ENCODE measurements around the gene FASTK. TPM values are rescaled to one million over a fixed set of nuclear protein-coding genes. Genes with fewer than 3 reads are reported as not detected.

The FASTK gene
- total RNA-seq, 1 experiment from 2014 or later: 86.5 TPM

DNA sequence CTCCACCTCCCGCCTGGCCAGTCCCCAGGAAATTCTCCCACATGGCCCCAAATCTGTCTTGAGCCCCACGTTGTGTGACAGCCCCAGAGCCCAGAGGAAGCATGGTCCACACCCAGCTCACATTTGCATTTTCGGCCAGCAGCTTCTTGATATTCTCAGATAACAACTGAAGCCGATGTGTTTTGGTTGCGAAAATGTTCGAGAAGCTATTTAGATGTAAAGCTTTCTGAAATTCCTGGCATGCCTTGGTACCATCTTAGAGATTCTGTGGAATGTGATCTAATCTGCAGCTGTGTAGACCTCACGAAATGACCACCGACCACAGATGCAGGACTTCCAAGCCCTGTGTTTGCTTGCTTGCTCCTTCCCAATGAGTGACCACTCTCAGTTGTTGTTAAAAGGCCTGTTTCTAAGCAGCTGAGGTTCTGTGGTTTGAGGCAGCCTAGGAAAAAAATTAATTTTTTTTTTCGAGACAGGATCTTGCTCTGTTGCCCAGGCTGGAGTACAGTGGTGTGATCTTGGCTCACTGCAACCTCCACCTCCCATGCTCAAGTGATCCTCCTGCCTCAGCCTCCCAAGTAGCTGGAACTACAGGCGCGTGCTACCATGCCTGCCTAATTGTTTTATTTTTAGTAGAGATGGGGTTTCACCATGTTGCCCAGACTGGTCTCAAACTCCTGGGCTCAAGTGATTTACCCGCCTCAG, 12.4 kb downstream of the FASTK start:
- DNase-seq (ENCODE audit: low read depth): no peak

GRCh38 chr7:151066273-151066974, 14.2 kb downstream of the FASTK start:
- DNase-seq (ENCODE audit: low read depth): no peak

GRCh38 chr7:151065516-151065915, 15.1 kb downstream of the FASTK start:
- no peak for DNase-seq (ENCODE audit: low read depth)

GRCh38 chr7:151064993-151065392, 15.6 kb downstream of the FASTK start:
- no peak for DNase-seq (ENCODE audit: low read depth)

DNA sequence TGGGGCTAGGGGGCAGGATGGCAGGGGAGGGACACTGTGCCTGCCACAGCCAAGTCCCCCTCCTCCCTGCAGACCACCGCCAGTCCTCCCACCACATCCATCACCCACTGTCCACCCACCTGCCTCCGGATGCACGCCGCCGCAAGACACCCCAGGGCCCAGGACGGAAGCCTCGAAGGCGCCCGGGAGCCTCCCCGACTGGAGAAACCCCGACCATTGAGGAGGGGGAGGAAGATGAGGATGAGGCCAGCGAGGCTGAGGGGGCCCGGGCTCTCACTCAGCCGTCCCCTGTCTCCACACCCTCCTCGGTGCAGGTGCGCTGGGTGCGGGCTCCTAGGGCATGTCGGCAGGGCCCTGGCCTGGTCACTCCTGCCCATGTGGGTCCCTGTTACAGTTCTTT, 16.2 kb downstream of the FASTK start:
- no peak for DNase-seq (ENCODE audit: low read depth)

- no peak for DNase-seq (ENCODE audit: low read depth)
Measured at GRCh38 chr7:151063212-151063561, 17.4 kb downstream of the FASTK start.

DNA sequence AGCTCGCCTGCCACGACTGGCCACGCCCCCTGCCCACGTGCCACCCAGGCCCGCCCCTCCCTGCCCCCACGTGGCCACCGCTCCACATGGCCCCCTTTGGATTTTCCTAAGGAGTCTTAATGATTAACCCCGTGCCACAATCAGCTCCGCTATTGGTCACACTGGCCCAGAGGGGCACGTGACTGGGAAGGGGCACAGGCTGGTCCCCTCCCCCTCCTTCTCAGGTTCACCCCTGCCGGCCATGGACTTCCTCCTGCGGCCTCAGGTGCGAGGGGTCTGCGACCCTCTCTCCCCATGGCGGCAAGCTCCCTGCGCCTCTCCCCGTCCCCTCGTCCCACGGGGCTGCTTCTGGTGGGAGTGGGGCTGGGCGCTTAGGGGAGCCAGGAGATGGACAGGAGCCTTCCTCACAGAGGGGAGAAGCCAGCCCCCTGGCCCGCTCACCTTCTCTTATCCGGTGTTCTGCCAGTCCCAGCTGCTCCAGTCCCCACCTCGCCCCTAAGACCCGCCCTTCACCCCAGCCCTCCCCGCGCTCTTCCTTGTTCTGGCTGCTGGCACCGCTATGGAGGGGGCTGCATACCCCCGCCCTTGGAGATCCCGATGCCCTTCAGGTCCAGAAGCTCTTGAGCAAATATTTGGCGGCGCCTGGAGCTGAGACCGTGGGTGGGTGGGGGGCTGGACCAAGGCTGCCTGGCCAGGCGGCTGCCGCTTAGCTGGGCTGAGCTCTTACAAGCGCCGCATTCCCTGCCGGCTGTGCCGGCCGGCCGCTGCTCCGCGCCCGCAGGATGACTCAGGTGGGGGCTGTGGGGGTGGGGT, 18.0 kb downstream of the FASTK start:
- no peak for DNase-seq (ENCODE audit: low read depth)

DNA sequence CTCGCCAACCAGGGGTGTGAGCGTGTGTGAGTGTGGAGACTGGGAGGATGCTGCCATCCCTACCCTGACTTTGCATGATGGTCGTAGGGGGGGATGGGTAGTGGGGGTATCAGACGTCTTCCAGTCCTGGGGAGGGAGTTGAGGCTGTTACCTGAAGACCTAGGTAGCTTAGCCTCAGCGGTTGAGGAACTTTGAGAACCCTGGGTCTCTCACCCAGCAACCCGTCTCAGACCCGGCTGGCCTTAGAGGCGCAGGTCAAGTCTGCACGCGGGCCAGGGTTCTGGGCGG, 18.6 kb downstream of the FASTK start:
- no peak for DNase-seq (ENCODE audit: low read depth)

GRCh38 chr7:151061213-151062110, 19.1 kb downstream of the FASTK start:
- no peak for DNase-seq (ENCODE audit: low read depth)

DNA sequence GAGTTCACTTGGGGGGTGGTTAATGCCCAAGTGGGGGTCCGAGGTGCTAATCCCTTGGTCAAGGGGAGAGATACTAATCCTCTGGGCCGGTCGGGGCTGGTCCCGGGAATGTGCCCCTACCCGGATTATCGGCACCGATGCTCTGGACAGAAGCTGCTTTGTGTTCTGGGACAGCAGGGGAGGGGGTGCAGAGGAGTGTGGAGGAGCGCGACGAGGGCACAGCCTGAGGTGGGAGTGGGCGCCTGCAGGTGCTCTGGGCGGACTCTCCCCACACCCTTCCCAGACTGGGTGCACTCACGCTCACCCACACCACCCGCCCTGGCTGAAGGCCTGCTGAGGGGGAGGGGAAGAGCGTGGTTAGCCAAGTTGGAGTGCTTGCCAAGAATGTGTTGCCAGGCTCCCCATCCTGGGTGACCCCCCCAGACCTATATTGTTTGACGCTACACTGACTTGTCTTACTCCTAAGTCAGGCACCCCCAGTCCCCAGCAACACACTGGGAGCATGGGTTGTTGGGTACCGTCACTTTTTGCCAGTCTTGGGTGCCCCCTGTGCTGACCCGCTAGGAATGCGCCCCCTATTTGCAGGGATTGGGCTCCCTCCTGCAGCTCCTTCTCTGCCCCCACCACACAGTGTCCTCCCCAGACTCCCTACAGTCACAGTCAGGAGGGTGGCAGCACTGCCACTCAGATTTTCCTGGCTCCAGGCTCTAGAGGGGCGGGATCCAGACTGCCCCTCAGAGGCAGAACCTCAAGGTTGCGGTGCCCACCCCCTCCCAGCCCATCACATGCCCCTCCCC, 20.0 kb downstream of the FASTK start:
- DNase-seq (ENCODE audit: low read depth): peak; percentile 46

GRCh38 chr7:151060113-151060415, 20.5 kb downstream of the FASTK start:
- no peak for DNase-seq (ENCODE audit: low read depth)

DNA sequence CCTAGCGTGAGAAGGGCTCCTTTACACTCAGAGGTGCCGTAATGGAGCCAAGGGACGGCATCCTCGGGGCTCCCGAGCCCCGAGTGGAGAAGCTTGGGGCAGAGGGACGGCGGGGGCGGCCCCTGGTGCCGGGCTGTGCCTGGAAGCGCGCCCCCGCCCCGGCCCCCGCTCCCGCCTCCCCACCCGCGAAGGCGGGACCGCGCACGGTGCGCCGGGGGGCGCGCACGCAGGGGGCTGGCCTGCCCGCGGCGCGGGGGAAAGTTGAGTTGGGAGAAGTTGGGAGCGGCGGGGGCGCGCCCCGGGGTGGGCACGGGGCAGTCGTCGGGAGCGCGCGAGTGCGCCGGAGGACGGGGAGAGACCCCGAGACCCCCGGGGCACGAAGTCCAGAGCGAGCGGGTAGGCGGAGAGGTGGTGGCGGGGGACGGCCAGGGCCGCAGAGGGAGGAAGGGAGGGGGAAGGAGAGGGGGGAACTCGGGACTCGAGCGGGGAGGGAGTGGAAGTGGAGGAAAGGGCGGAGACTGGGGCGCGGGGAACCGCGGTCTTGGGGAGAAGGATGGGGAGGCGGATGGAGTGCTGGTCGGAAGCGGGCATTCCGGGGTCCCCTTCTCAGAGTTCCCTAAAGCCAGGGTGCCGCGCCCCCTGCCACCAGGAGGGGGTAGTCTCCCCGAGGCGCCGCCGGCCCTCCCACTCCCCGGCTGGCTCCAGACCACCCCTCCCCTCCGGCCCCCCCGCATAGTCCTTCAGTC, 21.1 kb downstream of the FASTK start, which contains the start of gene SLC4A2:
Gene SLC4A2, plus strand, starts transcription at position 223 of the 746 bp plus-strand sequence. CDS start 2,399 bp downstream, outside the sequence.
- no peak for DNase-seq (ENCODE audit: low read depth)

DNA sequence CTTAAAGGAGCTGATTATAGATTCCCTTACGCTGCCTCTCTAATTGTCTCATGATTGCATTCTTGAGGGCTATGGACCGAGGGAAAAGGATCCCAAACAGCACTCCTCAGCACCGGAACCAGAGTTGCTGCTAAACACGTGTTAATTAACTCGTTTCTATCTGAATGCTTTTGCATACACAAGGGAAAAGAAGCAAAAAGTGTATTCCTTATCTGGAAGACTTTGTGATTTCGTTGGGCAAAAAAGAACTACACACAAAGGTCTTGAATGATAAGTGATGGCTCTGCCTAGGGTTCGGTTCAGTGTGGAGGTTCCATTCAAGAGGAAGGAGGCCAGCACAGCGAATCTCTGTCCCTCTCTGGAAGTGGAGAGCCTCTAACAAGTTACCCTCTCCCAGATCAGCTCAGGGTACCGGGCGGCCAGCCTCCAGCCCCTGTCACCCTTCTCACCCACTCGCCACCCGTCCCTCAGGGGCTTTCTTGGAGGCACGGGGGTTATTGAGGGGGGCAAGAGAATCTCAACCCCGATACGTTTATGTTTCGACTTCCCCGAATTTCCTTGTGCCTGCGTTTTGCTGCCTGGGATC, 21.7 kb downstream of the FASTK start:
- no peak for DNase-seq (ENCODE audit: low read depth)

GRCh38 chr7:151057989-151058780, 22.4 kb downstream of the FASTK start:
- DNase-seq (ENCODE audit: low read depth): peak; percentile 100

DNA sequence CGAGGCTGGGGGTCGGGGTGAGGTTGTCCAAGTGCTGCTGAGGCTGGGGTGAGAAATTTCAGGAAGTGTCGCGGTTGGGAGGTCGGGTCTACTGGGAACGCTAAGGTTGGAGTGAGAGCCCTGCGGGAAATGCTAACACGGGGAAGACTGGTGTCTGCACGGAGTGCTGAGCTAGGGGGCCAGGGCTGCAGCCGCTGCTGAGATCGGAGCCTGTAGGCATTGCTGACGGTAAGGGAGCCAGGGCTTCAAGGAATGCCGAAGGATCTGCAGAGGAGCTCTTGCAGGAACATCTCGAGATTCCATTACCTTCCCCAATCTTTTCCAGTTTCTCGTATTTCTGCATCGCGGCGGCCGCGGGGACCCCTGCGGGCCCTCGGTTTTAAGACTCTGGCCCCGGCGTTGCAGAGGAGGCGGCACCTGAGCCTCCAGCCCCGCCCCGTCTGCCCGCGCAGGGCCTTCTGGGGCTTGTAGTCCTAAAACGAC, 23.1 kb downstream of the FASTK start, which contains the start of gene CDK5:
Gene CDK5, minus strand, starts transcription at position 392 of the 483 bp plus-strand sequence. Its CDS starts 49 bp downstream, at position 343.
- no peak for DNase-seq (ENCODE audit: low read depth)

GRCh38 chr7:151056666-151057505, 23.7 kb downstream of the FASTK start:
- DNase-seq (ENCODE audit: low read depth): no peak

DNA sequence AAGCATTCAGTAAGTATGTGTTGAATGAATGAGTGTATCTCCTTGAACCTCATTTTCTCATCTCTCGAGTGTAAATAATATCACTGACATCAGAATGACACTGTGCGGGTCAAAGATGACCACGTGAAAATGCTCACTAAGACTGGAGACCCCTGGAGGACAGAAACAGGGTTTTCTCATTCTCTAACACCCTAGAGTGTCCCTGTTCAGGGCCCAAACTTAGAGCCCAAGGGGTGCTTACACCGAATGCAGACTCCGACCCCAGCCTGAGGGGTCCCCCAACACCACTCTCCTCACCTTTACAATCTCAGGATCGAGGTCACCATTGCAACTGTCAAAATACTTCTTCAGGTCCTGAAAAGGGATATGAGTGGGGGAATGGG, 24.3 kb downstream of the FASTK start:
- DNase-seq (ENCODE audit: low read depth): no peak

DNA sequence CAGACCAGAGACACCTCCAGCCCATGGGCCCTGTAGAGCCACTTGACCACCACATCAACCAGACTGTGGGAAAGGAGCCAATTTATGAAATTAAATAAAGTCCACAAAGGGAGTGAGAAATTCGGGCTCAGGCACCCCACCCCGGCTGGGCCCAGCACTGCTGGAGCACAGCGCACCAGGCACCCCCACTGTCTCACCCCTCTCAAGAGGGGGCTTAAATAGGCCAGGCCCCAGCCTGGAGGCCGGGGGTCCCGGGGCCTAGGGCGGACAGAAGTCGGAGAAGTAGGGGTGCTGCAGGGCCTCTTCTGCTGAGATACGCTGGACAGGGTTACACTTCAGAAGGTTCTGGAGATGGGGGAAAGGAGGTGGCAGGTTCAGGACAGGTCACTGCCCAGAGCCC, 26.9 kb downstream of the FASTK start:
- no peak for DNase-seq (ENCODE audit: low read depth)
